Endodermal cell (in vitro differentiated cells): Measurements from ENCODE around the gene STIM1. TPM values are rescaled to one million over a fixed set of nuclear protein-coding genes. Genes with fewer than 3 reads are reported as not detected.

Experiments used
- DNase-seq: peaks from one replicate; pipeline ENCODE4 v3.0.0-alpha.2; 2017
- H3K27ac ChIP-seq: 2 replicates; pipeline ENCODE4 v1.5.1; 2013; ENCODE audit warnings: mild to moderate bottlenecking, low read depth, low read length, moderate library complexity
- H3K27me3 ChIP-seq: 2 replicates; pipeline ENCODE4 v1.6.1; 2013; ENCODE audit warnings: mild to moderate bottlenecking, low read length, moderate library complexity; ENCODE audit not compliant: insufficient read depth, control insufficient read depth, poor library complexity, severe bottlenecking
- H3K36me3 ChIP-seq: 2 replicates; pipeline ENCODE4 v1.7.0; 2013; ENCODE audit warnings: mild to moderate bottlenecking, low read length, moderate library complexity; ENCODE audit not compliant: control insufficient read depth, insufficient read depth
- H3K4me1 ChIP-seq: one replicate; pipeline ENCODE4 v1.7.0; 2013; ENCODE audit warnings: low read length; ENCODE audit not compliant: control insufficient read depth, insufficient read depth
- H3K4me3 ChIP-seq: 2 replicates; pipeline ENCODE4 v1.5.1; 2013; ENCODE audit warnings: mild to moderate bottlenecking, low read length, moderate library complexity
- H3K9ac ChIP-seq: 2 replicates; pipeline ENCODE4 v1.6.1; 2013; ENCODE audit warnings: mild to moderate bottlenecking, low read length, moderate library complexity; ENCODE audit not compliant: poor library complexity, severe bottlenecking; ENCODE audit errors: extremely low read depth
- H3K9me3 ChIP-seq: 2 replicates; pipeline ENCODE4 v1.6.1; 2013; ENCODE audit warnings: mild to moderate bottlenecking, low read length, moderate library complexity; ENCODE audit not compliant: control insufficient read depth
- H3K27ac Mint-ChIP-seq: 2 replicates; pipeline ENCODE4 v1.8.0; 2020; ENCODE audit warnings: mixed read lengths
- H3K27me3 Mint-ChIP-seq: 2 replicates; pipeline ENCODE4 v1.8.0; 2021; ENCODE audit warnings: mild to moderate bottlenecking, mixed read lengths; ENCODE audit not compliant: insufficient read depth
- H3K36me3 Mint-ChIP-seq: 2 replicates; pipeline ENCODE4 v1.8.0; 2020; ENCODE audit warnings: low read depth, mixed read lengths
- H3K4me1 Mint-ChIP-seq: 2 replicates; pipeline ENCODE4 v1.8.0; 2020; ENCODE audit warnings: mixed read lengths
- H3K4me3 Mint-ChIP-seq: 2 replicates; pipeline ENCODE4 v1.8.0; 2020; ENCODE audit warnings: mild to moderate bottlenecking, moderate library complexity, mixed read lengths
- H3K9me3 Mint-ChIP-seq: 2 replicates; pipeline ENCODE4 v1.8.0; 2020; ENCODE audit warnings: mild to moderate bottlenecking, mixed read lengths
- WGBS, 2 experiments: methylation state at CpG; one replicate each; pipeline versions ENCODE4 v1.1.5 to v1.1.7; 2013; ENCODE audit warnings: missing lambda C conversion rate in 2 of 2, mixed read lengths in 1 of 2; ENCODE audit not compliant: insufficient coverage in 1 of 2, insufficient read length in 1 of 2; 5-methylcytosine and 5-hydroxymethylcytosine counted together
- total RNA-seq, 2 donors: library from RNA; stranded (reverse); fragmentation: NEBNext Ultra II Directional in 1 of 2; extraction: Animal tissue kit (Norgen Biotek cat#: 25700) in 1 of 2; gene quantifications; 2 replicates in 1 of 2; 3 replicates in 1 of 2; pipeline ENCODE4 v1.2.1, GENCODE V29; 2021
- TF ChIP-seq, protein P1 (sequence below): fragments of 200-600 bp; sonication (generic); conservative IDR thresholded peaks from 2 replicates; pipeline ENCODE4 v1.5.0; 2021; ENCODE audit warnings: antibody characterized with exemption, mild to moderate bottlenecking

Gene STIM1
- total RNA-seq, 2 donors from 2014 or later: 20.9 to 27.9 TPM

DNA sequence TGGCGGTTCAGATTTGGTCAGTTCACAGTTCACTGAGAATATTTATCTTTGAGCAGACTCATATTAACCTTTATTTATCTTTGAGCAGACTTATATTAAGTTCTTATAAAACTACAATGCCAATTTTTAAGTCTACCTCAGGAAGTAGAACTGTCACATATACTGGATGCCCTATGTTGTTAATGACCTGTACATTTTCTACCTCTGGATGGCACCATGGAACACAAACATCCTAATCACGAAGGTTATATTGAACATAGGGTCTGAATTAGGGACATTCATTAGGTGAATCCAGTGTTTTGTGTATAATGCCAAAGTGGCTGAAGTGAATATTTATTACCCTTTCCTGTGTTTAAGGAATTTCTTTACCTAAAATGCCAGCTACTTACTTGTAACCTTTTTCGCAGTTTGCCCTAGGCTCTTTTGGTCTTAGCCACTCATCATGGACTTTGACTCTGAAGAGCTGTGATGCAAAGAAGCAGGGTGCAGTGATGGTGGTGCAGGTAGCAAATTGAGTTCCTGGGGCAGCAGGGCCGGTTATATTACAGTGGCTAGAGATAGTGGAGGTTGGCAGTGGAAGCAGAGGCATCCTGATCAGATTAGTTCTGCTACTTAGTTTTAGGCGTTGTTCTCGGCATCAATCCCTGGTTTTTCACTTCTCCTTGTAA, 71.8 kb downstream of the STIM1 start:
- no peak overlapping the region for H3K9ac ChIP-seq
- no peak for DNase-seq
- no peaks in the 10 kb centered on the region for H3K9me3 ChIP-seq
- Mint-ChIP-seq H3K9me3 (peaks cover 4% of the 10 kb centered on the region), H3K36me3 (no peaks in the 10 kb centered on the region), H3K27ac (no peak overlapping the region), H3K4me1 (no peaks in the 10 kb centered on the region), H3K4me3 (no peak overlapping the region), H3K27me3 (no peaks in the 10 kb centered on the region)
- TF ChIP-seq, protein P1, sequence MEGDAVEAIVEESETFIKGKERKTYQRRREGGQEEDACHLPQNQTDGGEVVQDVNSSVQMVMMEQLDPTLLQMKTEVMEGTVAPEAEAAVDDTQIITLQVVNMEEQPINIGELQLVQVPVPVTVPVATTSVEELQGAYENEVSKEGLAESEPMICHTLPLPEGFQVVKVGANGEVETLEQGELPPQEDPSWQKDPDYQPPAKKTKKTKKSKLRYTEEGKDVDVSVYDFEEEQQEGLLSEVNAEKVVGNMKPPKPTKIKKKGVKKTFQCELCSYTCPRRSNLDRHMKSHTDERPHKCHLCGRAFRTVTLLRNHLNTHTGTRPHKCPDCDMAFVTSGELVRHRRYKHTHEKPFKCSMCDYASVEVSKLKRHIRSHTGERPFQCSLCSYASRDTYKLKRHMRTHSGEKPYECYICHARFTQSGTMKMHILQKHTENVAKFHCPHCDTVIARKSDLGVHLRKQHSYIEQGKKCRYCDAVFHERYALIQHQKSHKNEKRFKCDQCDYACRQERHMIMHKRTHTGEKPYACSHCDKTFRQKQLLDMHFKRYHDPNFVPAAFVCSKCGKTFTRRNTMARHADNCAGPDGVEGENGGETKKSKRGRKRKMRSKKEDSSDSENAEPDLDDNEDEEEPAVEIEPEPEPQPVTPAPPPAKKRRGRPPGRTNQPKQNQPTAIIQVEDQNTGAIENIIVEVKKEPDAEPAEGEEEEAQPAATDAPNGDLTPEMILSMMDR: no peak
- no peaks in the 10 kb centered on the region for H3K36me3 ChIP-seq
- H3K27ac ChIP-seq: no peak overlapping the region
- H3K27me3 ChIP-seq: no peaks in the 10 kb centered on the region
- no peaks in the 10 kb centered on the region for H3K4me1 ChIP-seq
- WGBS, 2 experiments: 89 to 92% methylated on average over 4 to 6 of the region's 6 CpGs
- H3K4me3 ChIP-seq: no peak overlapping the region

DNA sequence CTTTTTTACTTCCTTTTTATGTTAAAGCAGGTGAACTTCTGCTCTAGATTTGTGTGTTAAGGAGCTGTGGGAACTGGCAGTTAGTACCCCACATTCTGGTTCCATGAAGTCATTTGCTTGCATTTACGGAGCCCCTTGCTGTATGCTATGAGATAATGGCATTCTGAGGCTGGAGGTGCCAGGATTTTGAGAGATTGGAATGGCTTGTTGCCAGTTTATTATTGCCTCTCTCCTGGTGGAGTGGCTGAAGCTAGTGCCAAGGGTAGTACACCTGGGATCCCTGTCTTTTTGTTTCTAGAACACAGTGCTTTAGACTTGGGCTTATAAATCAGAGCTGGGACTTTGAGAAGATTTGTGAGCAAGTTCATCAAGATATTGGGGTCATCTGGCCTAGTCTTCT, 73.8 kb downstream of the STIM1 start:
- Histone ChIP-seq H3K27me3 (no peaks in the 10 kb centered on the region), H3K9me3 (no peaks in the 10 kb centered on the region), H3K4me1 (no peaks in the 10 kb centered on the region), H3K36me3 (no peaks in the 10 kb centered on the region), H3K27ac (no peak overlapping the region), H3K4me3 (no peak overlapping the region), H3K9ac (no peak overlapping the region)
- TF ChIP-seq, protein P1: no peak
- H3K9me3 Mint-ChIP-seq: no peaks in the 10 kb centered on the region
- H3K36me3 Mint-ChIP-seq: no peaks in the 10 kb centered on the region
- no peaks in the 10 kb centered on the region for H3K27me3 Mint-ChIP-seq
- WGBS, 2 experiments: 91 to 100% methylated on average over 1 of the region's 1 CpG
- no peak for DNase-seq
- peak overlapping the region; percentile 24 for H3K27ac Mint-ChIP-seq
- no peaks in the 10 kb centered on the region for H3K4me1 Mint-ChIP-seq
- no peak overlapping the region for H3K4me3 Mint-ChIP-seq

DNA sequence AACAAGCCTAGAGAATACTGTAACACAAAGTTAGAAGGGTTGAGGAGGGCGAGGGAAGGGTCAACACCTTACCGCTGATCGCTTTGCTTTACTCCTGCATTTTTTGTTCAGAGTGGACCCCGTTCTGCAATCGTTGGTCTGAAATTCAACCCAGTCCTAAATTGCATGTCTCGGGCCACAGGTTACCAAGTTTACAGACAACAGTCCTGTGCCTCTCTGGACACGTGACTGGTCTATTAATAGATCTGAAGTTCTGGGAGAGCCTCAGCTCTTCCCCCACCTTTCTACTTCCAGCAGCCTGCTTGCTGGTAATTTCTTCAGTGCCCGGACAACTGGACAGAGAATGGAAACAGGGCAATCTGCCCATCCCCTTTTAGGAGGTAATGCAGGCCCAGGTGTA, 74.2 kb downstream of the STIM1 start:
- Mint-ChIP-seq H3K36me3 (no peaks in the 10 kb centered on the region), H3K27ac (peak overlapping the region; percentile 24), H3K4me3 (no peak overlapping the region), H3K4me1 (no peaks in the 10 kb centered on the region), H3K27me3 (no peaks in the 10 kb centered on the region), H3K9me3 (no peaks in the 10 kb centered on the region)
- Histone ChIP-seq H3K36me3 (no peaks in the 10 kb centered on the region), H3K27ac (no peak overlapping the region), H3K4me3 (no peak overlapping the region), H3K9me3 (no peaks in the 10 kb centered on the region), H3K27me3 (no peaks in the 10 kb centered on the region), H3K4me1 (no peaks in the 10 kb centered on the region), H3K9ac (no peak overlapping the region)
- WGBS, 2 experiments: 93 to 98% methylated on average over 8 of the region's 8 CpGs
- no peak for DNase-seq
- TF ChIP-seq, protein P1: no peak
